ENCODE measurements around the gene AIP.

DNA sequence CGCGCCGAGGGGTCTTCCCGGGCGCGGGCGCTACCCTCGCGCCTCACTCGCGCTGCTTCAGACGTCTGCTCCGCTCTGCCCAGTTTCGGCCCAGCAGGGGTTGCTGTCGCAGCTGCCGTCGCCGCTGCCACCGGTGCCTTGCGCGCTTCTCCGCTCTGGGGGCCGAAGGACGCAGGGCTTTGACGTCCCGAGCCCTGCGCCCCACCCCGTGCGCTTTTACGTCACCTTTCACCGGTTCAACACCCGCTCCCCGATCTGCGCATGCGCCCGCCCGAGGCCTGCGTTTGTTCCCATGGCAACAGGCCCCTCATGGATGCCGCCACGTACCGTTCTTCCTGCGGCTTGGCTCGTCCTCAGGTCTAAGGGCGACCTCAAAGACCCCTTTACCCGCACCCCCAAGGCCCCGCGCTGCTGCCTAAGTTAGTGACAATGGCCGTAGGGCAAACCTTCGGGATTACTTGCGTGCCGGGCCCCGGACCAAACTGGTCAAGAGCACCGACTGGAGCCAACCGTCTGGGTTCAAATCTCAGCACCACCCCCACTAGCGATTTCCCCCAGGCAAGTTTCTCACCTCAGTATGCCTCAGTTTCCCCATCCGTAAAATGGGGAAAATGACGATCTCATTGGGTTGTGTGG is 25.8 kb downstream of the AIP start:
- TF ChIP-seq, protein P1, sequence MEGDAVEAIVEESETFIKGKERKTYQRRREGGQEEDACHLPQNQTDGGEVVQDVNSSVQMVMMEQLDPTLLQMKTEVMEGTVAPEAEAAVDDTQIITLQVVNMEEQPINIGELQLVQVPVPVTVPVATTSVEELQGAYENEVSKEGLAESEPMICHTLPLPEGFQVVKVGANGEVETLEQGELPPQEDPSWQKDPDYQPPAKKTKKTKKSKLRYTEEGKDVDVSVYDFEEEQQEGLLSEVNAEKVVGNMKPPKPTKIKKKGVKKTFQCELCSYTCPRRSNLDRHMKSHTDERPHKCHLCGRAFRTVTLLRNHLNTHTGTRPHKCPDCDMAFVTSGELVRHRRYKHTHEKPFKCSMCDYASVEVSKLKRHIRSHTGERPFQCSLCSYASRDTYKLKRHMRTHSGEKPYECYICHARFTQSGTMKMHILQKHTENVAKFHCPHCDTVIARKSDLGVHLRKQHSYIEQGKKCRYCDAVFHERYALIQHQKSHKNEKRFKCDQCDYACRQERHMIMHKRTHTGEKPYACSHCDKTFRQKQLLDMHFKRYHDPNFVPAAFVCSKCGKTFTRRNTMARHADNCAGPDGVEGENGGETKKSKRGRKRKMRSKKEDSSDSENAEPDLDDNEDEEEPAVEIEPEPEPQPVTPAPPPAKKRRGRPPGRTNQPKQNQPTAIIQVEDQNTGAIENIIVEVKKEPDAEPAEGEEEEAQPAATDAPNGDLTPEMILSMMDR (IDR thresholded peaks at IDR 0.05) = no peak
- TF ChIP-seq POLR2A (IDR thresholded peaks at IDR 0.05) = peak; percentile 25
